ENCODE data around the gene ABCC1.
"Not testable (repeated sequence)": the region's sequence is repeated elsewhere in the genome, so short reads cannot be mapped to it uniquely, and the experiment has no call there.

ABCC1 gene

DNA sequence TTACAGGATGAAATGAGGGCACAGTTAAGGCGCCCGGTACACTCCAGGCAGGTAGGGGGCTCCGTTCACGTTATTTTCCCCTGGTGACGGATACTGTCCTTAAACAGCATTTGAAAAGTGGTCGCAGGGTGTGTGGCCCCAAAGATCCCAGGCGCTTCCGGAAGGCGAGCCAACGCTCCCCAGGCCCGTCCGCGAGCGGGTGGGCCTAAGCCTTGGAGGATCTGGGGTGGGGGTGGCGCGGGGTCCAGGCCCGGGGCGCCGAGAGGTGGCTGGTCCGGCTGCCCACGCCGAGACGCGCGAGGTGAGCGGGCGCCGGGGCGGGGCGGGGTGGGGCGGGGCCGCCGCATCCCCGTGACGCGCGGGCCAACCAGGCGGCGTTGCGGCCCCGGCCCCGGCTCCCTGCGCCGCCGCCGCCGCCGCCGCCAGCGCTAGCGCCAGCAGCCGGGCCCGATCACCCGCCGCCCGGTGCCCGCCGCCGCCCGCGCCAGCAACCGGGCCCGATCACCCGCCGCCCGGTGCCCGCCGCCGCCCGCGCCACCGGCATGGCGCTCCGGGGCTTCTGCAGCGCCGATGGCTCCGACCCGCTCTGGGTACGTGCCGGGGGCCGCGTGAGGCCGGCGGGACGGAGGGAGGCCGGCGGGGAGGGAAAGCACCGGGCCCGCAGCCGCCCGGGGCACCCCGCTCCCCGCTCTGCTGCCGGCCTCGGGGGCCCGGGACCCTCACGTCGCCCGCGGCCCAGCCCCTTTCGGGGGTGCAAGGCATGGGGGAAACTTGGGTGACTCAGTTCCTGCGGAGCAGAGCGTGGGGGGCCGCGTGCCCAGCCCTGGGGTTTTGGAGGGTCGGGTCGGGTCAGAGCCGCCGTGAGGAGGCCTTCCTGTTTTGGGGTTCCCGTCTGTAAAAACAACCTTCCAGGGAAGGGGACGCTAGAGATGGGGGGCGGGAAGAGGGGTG is at the start of gene ABCC1:
Gene ABCC1 (plus strand): TSS at position 407 of the 951 bp plus-strand sequence. CDS start 136 bp downstream, at position 543.
- DNase-seq: peak; percentile 63 to 70

DNA sequence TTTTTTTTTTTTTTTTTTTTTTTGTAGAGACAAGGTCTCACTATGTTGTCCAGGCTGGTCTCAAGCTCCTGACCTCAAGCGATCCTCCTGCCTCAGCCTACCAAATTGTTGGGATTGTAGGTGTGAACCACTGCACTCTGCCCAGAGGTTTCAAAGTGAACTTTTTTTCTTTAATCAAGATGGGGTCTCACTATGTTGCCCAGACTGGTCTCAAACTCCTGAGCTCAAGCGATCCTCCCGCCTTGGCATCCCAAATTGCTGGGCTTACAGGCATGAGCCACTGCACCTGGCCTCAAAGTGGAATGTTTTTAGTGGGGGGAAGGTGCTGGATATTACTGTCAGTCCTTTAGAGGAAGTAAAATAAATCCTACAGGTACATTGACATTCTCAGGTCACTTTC is 49.1 kb upstream of the ABCC1 start:
- no peak for DNase-seq

DNA sequence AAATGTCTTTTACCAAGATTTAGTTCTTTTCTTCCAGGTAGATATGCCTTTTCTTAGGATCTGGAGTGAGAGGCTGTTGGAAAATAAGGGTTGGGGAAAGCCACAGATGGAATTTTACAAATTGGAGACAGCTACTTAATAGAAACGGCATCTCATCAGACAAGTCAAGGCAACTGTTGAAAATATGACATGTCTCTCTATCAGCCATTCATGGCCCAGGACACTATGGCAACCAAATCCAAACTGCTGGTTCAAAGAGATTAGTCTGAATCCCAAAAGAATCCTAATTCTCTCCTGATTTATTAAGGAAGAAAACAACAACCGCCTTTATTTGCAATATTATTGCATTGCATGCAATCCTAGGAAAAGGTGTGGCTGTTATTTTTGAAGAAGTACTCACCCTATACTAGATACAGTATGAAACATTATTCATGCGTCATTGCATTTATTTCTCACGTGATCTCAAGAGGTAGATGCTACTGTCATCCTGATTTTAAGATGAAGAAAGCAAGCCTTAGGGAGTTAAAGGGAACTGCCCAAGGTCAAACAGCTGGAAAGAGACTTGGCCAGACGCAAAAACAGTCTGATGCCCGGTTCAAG is 48.4 kb upstream of the ABCC1 start:
- DNase-seq: no peak

DNA sequence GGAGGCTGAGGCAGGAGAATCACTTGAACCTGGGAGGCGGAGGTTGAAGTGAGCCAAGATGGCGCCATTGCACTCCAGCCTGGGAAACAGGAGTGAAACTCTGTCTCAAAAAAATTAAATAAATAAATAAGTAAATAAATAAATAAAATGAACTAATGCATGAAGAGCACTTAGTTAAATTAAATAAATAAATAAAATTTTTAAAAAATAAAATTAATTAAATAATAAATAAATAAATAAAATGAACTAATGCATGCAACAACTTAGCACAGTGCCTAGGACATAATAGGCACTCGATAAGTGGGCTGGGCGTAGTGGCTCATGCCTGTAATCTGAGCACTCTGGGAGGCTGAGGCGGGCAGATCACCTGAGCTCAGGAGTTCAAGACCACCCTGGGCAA is 45.5 kb upstream of the ABCC1 start:
- DNase-seq: no peak

DNA sequence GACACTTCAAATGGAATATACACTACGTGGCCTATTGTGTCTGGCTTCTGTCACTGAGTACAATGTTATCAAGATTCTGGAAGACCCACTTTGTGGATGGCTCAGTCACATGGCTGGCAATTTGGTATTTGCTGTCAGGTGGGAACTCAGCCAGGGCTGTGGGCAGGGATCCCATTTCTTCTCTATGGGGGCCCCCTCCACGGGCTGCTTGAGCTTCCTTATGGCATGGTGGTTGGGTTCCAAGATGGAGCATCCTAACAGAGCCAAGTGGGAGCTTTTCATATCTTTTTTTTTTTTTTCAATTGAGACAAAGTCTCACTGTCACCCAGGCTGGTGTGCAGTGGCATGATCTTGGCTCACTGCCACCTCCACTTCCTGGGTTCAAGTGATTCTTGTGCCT is 43.0 kb upstream of the ABCC1 start:
- no peak for DNase-seq

DNA sequence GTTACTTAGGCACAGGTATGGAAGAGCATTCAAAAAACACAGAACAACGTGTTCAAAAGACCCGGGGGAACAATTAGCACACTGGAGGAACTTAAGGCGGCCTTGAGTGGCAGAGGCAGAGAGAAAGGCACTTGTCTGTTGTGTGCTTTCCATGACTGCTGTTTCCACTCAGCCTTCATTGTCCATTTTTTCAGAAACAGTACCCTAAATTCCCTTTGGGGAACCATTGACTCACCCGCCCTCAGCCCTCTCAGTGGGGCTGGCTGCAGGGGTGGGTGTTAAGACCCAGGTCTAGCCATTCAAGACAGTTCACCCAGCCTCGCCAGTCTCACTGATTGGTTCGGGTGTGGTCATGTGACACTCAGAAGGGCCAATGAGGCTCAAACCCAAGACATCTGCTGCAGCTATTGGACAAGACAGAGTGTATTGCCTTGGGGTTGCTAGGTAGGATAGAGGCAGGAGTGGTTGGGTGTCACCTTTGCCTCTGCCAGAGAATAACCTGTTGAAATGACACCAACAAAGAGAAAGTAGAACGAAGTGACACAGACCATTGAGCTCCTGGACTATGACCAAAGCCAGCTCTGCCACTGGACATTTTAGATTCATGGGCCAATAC is 41.4 kb upstream of the ABCC1 start:
- peak in 1 of 2 experiments; percentile 33 for DNase-seq

DNA sequence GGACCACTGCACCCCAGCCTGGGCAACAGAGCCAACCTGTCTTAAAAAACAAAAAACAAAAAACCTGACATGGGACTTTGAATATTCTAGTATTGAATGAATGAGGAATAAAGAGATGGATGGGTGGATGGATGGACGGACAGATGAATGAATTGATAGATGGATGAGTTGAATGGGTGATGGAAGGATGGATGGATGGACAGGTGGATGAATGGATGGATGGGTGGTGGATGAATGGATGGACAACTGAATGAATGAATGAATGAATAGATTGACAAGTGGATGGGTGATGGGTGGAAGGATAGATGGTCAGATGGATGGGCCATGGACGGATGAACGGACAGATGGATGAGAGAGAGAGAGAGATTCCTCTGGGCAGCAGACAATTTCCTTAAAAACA is 38.2 kb upstream of the ABCC1 start:
- DNase-seq: no peak

DNA sequence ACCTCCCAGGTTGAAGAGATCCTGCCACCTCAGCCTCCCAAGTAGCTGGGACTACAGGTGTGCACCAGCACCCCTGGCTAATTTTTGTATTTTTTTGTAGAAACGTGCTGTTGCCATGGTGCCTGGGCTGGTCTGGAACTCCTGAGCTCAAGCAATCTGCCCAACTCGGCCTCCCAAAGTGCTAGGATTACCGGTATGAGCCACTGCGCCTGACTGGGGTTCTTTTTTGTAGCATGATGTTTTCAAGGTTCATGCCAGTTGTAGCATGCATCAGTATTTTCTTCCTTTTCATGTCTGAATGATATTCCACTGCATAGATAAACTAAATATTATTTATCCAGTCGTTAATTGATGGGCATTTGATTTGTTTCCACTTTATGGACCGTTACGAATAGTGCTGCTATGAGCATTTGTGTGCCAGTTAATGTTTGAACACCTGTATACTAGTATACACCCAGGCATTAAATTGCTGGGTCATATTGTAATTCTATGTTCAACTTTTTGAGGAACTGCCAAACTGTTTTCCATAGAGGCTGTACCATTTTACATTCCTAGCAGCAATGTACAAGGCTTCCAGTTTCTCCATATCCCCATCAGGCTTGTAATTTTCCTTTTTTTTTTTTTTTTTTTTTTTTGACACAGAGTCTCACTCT is 36.2 kb upstream of the ABCC1 start:
- no peak for DNase-seq

DNA sequence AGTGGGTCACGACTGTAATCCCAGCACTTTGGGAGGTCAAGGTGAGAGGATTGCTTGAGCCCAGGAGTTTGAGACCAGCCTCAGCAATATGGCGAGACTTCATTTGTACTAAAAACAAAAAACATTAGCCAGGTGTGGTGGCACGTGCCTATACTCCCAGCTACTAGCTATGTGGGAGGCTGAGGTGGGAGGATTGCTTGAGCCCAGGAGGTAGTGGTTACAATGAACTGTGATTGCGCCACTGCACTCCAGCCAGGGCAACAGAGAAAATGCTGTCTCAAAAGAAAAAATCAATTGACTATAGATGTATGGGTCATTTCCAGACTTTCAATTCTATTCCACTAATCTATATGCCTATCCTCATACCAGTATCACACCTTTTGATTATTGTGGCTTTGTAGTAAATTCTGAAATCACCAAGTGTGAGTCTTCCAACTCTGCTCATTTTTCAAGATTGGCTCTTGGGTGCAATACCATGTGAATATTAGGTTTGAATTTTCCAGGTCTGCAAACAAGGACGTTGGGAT is 33.8 kb upstream of the ABCC1 start:
- no peak for DNase-seq

DNA sequence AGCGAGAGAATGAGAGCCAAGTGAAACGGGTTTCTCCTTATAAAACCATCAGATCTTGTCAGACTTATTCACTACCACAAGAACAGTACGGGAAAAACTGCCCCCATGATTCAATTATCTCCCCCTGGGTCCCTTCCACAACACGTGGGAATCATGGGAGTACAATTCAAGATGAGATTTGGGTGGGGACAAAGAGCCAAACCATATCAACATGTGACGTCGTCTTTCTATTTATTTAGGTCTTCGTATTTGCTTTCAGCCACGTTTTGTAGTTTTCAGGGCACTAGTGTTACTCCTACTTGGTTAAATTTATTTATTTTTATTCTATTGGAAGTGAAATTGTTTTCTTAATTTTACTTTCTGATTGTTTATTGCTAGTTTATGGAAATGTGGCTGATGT is 33.1 kb upstream of the ABCC1 start:
- no peak for DNase-seq

DNA sequence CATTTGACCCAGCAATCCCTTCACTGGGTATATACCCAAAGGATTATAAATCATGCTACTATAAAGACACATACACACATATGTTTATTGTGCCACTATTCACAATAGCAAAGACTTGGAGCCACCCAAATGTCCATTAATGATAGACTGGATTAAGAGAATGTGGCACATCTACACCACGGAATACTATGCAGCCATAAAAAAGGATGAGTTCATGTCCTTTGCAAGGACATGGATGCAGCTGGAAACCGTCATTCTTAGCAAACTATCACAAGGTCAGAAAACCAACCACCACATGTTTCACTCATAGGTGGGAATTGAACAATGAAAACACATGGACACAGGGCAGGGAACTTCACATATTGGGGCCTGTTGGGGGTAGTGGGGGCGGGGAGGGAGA is 31.1 kb upstream of the ABCC1 start:
- DNase-seq: not testable (repeated sequence)

DNA sequence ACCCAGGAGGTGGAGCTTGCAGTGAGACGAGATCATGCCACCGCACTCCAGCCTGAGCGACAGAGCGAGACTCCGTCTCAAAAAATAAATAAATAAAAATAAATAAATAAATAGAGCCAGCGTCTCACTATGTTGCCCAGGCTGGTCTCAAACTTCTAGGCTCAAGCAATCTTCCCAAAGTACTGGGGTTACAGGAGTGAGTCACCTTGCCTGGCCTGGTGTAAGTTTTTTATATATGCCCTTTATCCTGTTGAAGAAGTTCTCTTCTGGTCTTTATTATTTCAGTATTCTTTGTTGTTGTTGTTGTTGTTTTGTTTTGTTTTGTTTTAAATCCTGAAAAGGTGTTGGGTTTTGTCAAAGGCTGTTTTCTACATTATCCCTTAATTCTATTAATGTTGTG is 30.1 kb upstream of the ABCC1 start:
- DNase-seq: no peak

DNA sequence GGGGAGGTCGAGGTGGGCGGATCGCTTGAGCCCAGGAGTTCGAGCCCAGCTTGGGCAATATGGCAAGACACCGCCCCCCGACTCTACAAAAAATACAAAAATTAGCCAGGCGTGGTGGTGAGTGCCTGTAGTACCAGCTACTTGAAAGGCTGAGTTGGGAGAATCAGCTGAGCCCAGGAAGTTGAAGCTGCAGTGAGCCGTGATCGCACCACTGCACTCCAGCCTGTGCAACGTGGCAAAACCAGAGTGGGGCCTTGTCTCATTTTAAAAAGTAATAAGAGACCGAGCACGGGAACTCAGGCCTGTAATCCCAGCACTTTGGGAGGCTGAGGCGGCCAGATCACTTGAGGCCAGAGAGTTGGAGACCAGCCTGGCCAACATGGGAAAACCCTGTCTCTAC is 24.4 kb upstream of the ABCC1 start:
- no peak for DNase-seq

DNA sequence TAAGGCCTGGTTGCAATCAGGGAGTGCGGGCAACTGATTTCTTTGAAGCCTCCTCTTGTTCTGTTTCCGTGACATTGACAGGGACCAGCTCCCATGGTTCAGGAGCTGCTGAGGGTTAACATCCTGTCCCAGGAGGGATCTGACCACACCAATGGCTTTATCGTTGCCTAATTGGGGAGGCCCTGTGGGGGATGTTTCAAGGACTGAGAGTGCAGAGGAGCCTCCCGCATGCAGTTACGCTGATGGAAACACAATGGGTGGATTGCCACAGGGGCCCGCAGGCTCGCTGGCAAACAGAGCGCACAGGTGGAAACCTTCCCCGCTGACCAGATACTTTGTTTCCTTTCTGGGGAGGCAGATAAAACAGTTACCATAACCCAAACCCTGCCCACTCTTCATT is 23.8 kb upstream of the ABCC1 start:
- DNase-seq: no peak

DNA sequence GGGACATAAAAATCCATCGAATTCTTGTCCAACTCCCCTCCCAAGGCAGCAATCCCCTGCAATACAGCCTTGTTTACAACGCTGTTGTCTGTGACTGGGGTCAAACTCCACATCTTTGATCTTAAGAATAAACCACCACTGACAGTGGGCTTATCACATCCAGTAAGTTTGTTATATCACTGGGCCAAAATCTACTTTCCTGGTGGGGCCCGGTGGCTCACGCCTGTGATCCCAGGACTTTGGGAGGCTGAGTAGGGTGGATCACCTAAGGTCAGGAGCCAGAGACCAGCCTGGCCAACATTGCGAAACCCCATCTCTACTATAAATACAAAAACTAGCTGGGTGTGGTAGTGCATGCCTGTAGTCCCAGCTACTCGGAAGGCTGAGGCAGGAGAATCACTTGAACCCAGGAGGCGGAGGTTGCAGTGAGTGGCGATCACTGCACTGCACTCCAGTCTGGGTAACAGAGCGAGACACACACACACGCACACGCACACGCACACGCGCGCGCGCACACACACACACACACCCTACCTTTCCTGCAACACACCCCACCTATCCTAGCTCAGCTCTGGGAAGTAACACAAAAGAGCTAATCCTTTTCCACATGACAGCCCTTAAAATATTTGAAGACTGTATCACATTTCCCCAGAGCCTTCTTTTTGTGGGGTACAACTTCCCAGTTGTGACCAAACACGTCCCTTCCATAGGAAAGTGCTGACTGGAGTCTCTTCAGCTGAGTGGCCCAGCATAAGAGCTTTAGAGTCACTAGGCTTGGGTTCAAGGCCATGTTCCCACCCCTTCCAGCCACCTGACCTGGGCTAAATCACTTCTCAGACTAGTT is 20.9 kb upstream of the ABCC1 start:
- no peak for DNase-seq

DNA sequence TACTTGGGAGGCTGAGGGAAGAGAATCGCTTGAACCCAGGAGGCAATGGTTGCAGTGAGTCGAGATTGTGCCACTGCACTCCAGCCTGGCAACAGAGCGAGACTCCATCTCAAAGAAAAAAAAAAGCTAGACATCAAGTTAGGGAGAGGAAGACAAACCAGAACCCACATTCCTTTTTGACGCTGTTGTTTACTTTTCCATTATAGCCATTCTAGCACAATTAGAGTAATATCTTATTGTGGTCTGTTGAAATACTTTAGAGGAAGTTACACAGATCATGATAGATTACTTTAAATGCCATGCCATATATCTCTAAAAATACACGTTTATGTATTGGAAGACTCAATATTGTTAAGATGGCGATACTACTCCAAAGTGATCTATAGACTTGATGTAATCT is 16.5 kb upstream of the ABCC1 start:
- DNase-seq: no peak

DNA sequence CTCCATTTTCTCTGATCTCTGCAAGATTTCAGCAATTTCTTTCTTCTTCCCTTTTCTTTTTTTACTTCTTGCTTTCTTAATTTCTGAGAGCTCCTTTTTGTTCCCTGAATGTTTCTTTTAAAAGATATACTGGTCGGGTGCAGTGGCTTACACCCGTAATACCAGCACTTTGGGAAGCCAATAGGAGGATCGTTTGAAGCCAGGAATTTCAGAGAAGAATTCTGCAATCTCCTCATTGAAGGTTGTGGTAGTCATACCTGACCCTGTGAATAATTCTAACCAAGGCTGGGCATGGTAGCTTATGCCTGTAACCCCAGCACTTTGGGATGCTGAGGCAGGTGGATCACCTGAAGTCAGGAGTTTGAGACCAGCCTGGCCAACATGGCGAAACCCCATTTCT is 15.6 kb upstream of the ABCC1 start:
- DNase-seq: no peak

DNA sequence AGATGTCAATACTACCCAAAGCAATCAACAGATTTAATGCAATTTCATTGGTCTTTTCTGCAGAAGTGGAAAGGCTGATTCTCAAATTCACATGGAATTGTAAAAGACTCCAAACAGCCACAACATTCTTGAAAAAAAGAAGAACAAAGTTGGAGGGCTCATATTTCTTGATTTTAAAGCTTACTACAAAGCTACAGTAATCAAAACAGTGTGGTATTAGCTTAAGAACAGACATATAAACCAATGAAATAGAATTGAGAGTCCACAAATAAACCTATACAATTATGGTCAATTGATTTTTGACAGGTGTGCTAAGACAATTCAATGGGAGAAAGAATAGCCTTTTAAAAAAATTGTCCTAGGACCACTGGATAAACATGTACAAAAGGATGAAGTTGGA is 14.4 kb upstream of the ABCC1 start:
- no peak for DNase-seq

DNA sequence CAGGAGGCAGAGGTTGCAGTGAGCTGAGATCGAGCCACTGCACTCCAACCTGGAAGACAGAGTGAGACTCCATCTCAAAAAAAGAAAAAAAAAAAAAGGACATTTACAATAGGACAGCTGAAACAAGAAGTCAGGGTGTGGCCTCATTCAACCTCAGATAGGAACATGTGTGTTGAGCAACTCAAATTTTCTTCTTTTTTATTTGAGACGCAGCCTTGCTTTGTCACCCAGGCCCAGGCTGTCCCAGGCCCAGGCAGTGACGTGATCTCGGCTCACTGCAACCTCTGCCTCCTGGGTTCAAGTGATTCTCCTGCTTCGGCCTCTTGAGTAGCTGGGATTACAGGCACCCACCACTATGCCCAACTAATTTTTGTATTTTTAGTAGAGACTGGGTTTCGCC is 12.6 kb upstream of the ABCC1 start:
- not testable (repeated sequence) for DNase-seq

DNA sequence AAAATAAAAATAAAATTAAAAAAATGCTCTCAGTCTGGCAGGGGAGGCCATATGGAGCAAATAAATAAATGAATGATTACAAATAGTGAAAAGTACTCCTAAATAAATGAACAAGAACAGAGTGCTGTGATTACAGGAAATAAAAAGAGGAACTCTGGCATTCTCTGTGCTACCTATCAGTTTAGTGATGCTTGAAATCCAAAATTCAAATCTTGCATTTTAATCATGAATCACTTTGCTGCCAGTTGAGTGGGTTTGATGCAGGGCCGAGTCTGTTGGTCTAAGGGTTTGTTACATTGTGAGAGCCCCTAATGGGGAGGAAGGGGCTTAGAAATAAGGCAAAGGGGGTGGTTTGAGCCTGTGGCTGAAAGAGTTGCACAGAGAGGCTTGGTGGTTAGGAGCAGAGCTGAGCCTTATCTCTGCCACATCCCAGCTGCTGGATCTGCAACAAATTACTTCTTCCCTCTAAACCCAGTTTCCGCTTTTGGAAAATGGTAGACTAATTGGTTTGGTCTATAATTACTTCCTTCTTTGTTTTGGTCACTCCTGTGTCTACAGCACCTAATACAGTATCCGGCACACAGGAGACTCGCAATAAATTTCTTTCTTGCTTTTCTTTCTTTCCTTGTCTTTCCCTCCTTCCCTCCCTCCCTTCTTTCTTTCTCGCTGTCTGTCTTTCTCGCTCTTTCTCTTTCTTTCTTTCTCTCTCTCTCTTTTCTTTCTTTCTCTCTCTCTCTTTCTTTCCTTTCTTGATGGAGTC is 6.3 kb upstream of the ABCC1 start:
- no peak for DNase-seq

DNA sequence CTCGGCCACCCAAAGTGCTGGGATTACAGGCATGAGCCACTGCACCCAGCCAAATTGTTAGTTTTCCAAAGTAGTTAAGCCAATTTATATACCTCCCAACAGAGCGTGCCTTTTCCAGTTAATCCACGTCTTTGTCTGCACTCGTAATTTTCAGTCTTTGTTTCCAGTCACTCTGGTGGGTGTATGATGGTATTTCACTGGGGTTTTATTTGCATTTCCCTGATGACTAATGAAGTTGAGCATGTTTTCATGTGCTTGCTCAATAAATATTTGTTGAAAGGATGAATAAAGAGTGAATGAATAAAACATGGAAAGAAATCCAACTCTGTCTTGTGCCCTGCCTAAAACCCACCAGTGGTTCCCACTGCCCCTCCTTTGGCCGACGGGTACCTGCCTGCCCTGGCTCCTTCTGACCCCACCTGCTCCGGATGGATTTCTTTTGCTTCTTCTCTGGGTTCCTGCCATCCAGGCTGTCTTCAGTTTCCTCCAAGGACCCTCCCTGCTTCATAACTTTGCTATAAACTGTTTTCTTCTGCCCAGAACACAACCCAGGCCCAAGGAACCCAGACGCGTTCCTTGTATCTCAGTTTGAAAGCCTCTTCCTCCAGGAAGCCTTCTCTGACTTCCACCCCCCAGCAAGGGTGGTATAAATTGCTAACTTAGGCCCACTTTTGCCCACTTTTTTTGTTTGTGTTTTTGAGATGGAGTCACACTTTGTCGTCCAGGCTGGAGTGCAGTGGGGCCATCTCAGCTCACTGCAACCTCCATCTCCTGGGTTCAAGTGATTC is 3.0 kb upstream of the ABCC1 start:
- no peak for DNase-seq

Data from stimulated activated CD4-positive, alpha-beta T cell treated with anti-CD3 and anti-CD28 coated beads, Interleukin-4, amount 100 ng/mL, for 4 hours (primary cell).